Skeletal muscle tissue (tissue), 4 donors: ENCODE data around the gene VSTM5. TPM values are rescaled to one million over a fixed set of nuclear protein-coding genes. Genes with fewer than 3 reads are reported as not detected.
"Not testable (repeated sequence)": the region's sequence is repeated elsewhere in the genome, so short reads cannot be mapped to it uniquely, and the experiment has no call there.

Experiments
- H3K27ac ChIP-seq: one replicate; pipeline ENCODE4 v1.7.0; 2013; ENCODE audit warnings: mild to moderate bottlenecking, low read depth, low read length, inconsistent platforms
- H3K27me3 ChIP-seq, 3 donors: one replicate each; pipeline ENCODE4 v1.7.0; 2013; ENCODE audit warnings: low read length in 3 of 3; ENCODE audit not compliant: control insufficient read depth in 3 of 3, insufficient read depth in 3 of 3
- H3K36me3 ChIP-seq, 3 donors: one replicate each; pipeline ENCODE4 v1.7.0; 2013; ENCODE audit warnings: low read length in 3 of 3; ENCODE audit not compliant: control insufficient read depth in 3 of 3, insufficient read depth in 3 of 3
- H3K4me1 ChIP-seq, 3 donors: one replicate each; pipeline ENCODE4 v1.7.0; 2013; ENCODE audit warnings: low read length in 3 of 3, mild to moderate bottlenecking in 3 of 3; ENCODE audit not compliant: control insufficient read depth in 3 of 3, insufficient read depth in 3 of 3
- H3K4me3 ChIP-seq, 3 donors: one replicate each; pipeline ENCODE4 v1.7.0; 2013; ENCODE audit warnings: low read length in 3 of 3
- H3K9ac ChIP-seq, 3 donors: one replicate each; pipeline ENCODE4 v1.7.0; 2013; ENCODE audit warnings: low read length in 3 of 3, mild to moderate bottlenecking in 3 of 3, moderate library complexity in 2 of 3, low read depth in 1 of 3
- H3K9me3 ChIP-seq, 3 donors: one replicate each; pipeline ENCODE4 v1.7.0; 2013; ENCODE audit warnings: low read length in 3 of 3; ENCODE audit not compliant: control insufficient read depth in 3 of 3
- total RNA-seq: library from RNA; depleted of rRNA; stranded (reverse); fragments of >200 nt; gene quantifications from one replicate; pipeline ENCODE4 v1.2.3, GENCODE V29; 2014
- donor health status: Osteomylitis.

The VSTM5 gene
- not detected for total RNA-seq

DNA sequence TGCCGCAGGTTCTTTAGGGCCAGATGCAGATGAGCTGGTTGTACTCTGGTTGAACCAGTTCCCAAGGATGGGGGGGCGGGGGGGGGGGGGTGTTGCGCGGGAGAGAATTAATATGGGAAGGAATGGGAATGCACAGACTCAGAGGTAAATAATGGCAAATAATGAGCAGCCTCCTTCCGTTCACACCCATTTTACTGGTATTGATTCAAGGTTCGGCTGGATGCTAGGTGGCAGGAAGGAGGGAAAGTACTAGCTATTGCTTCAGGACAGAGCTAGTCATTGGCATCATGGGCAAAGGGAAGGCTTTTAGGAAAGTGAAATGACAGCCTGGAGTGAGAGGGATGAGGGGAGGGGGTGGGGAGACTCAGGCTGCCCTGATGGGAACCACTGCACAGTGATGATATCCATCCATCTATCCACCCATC lies at the start of gene VSTM5:
TSS of gene VSTM5 (minus strand) at position 25 of the 425 bp plus-strand sequence. CDS start 116 bp downstream, outside the sequence.
- Histone ChIP-seq H3K9ac (peak within 1 kb of the TSS; percentile 43 to 59 (median 54)), H3K27ac (no peak within 1 kb of the TSS)

GRCh38 chr11:93895106-93895862 lies 44.9 kb upstream of the VSTM5 start:
- Histone ChIP-seq H3K4me1 (no peaks in the 10 kb centered on the region), H3K9ac (no peak overlapping the region), H3K27ac (no peak overlapping the region), H3K27me3 (no peaks in the 10 kb centered on the region), H3K4me3 (no peak overlapping the region), H3K36me3 (no peaks in the 10 kb centered on the region), H3K9me3 (no peaks in the 10 kb centered on the region)

More for the DNA sequence above, at the start of gene VSTM5:
- peak within 1 kb of the TSS; percentile 48 to 63 (median 51) for H3K4me3 ChIP-seq
- H3K4me1 ChIP-seq: peaks cover 0 to 4% (median 0%) of the 10 kb centered on the region in 3 donors
- H3K36me3 ChIP-seq: no peaks in the 10 kb centered on the region
- H3K9me3 ChIP-seq: no peaks in the 10 kb centered on the region
- peaks cover 0 to 3% (median 0%) of the 10 kb centered on the region in 3 donors for H3K27me3 ChIP-seq

- Histone ChIP-seq H3K27me3 (no peaks in the 10 kb centered on the region), H3K36me3 (no peaks in the 10 kb centered on the region), H3K4me3 (no peak overlapping the region), H3K9ac (no peak overlapping the region), H3K27ac (no peak overlapping the region), H3K9me3 (no peaks in the 10 kb centered on the region), H3K4me1 (no peaks in the 10 kb centered on the region)
Measured at GRCh38 chr11:93890391-93891051, 40.1 kb upstream of the VSTM5 start.

- peaks cover 0 to 4% (median 0%) of the 10 kb centered on the region in 3 donors for H3K4me1 ChIP-seq
- no peak overlapping the region for H3K9ac ChIP-seq
- no peak overlapping the region for H3K4me3 ChIP-seq
- H3K27ac ChIP-seq: no peak overlapping the region
- H3K36me3 ChIP-seq: no peaks in the 10 kb centered on the region
- no peaks in the 10 kb centered on the region for H3K27me3 ChIP-seq
- no peaks in the 10 kb centered on the region for H3K9me3 ChIP-seq
Measured at GRCh38 chr11:93887111-93887510, 36.7 kb upstream of the VSTM5 start.

DNA sequence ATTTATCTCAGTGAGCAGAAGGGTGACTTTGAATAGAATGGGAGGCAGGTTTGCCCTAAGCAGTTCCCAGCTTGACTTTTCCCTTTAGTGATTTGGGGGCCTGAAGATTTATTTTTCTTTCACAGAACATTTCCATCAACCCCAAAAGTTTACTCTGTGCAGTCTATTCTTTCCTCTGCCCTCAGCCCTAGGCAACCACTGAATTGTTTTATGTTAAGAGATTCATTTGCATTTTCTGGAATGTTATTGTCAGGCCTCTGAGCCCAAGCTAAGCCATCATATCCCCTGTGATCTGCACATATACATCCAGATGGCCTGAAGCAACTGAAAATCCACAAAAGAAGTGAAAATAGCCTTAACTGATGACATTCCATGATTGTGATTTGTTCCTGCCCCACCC lies 28.7 kb upstream of the VSTM5 start:
- not testable (repeated sequence) for H3K9ac ChIP-seq, H3K4me1 ChIP-seq, H3K4me3 ChIP-seq, H3K27ac ChIP-seq, H3K36me3 ChIP-seq, H3K9me3 ChIP-seq, H3K27me3 ChIP-seq

- Histone ChIP-seq H3K9ac (no peak overlapping the region), H3K27me3 (no peaks in the 10 kb centered on the region), H3K4me1 (no peaks in the 10 kb centered on the region), H3K4me3 (no peak overlapping the region), H3K36me3 (no peaks in the 10 kb centered on the region), H3K9me3 (no peaks in the 10 kb centered on the region), H3K27ac (no peak overlapping the region)
Measured at GRCh38 chr11:93875637-93876036, 25.2 kb upstream of the VSTM5 start.

GRCh38 chr11:93871526-93871925 lies 21.1 kb upstream of the VSTM5 start:
- Histone ChIP-seq H3K9me3 (no peaks in the 10 kb centered on the region), H3K27me3 (no peaks in the 10 kb centered on the region), H3K27ac (no peak overlapping the region), H3K9ac (no peak overlapping the region), H3K36me3 (no peaks in the 10 kb centered on the region), H3K4me1 (no peaks in the 10 kb centered on the region), H3K4me3 (no peak overlapping the region)

DNA sequence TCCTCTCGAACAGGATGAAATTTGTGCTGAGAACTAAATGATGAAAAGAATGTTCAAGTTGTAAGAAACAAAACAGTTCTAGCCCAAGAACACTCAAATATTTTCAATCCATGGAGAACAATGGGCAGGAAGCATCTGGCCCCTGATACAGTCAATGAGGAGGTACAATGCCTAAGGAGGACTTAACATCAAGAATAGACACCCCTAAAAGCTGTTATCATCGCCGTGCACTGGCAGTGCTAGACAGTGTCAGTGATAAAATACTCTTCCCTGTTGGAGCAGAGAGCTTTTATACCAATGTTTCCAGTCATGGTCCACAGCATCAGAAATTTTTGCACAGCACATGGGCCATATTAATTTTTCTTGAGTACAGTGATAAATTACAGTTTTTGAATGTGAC lies 20.2 kb upstream of the VSTM5 start:
- Histone ChIP-seq H3K4me1 (no peaks in the 10 kb centered on the region), H3K27ac (no peak overlapping the region), H3K9me3 (no peaks in the 10 kb centered on the region), H3K9ac (no peak overlapping the region), H3K36me3 (no peaks in the 10 kb centered on the region), H3K4me3 (no peak overlapping the region), H3K27me3 (no peaks in the 10 kb centered on the region)

- no peaks in the 10 kb centered on the region for H3K4me1 ChIP-seq
- no peaks in the 10 kb centered on the region for H3K27me3 ChIP-seq
- no peaks in the 10 kb centered on the region for H3K9me3 ChIP-seq
- no peak overlapping the region for H3K4me3 ChIP-seq
- H3K27ac ChIP-seq: no peak overlapping the region
- no peaks in the 10 kb centered on the region for H3K36me3 ChIP-seq
- H3K9ac ChIP-seq: no peak overlapping the region
Measured at GRCh38 chr11:93869830-93870229, 19.4 kb upstream of the VSTM5 start.

- not testable (repeated sequence) for H3K36me3 ChIP-seq, H3K27me3 ChIP-seq, H3K4me1 ChIP-seq, H3K9me3 ChIP-seq, H3K4me3 ChIP-seq, H3K27ac ChIP-seq, H3K9ac ChIP-seq
Measured at GRCh38 chr11:93868404-93868803, 18.0 kb upstream of the VSTM5 start.
